H9 (cell line): Measurements from ENCODE around the gene ARID5A. TPM values are rescaled to one million over a fixed set of nuclear protein-coding genes. Genes with fewer than 3 reads are reported as not detected.

Experiments
- DNase-seq: peaks from one replicate; pipeline ENCODE4 v3.0.0-alpha.2; 2017
- H2AFZ ChIP-seq: one replicate; pipeline ENCODE4 v1.6.1; 2013; ENCODE audit warnings: mild to moderate bottlenecking, low read length, control low read depth, moderate library complexity
- H2AK5ac ChIP-seq: 2 replicates; pipeline ENCODE4 v1.6.1; 2013; ENCODE audit warnings: low read length, control low read depth, mixed read lengths; ENCODE audit not compliant: insufficient read length
- H2BK120ac ChIP-seq: one replicate; pipeline ENCODE4 v1.6.1; 2013; ENCODE audit warnings: low read depth, mild to moderate bottlenecking, low read length, control low read depth, inconsistent platforms; ENCODE audit not compliant: poor library complexity, severe bottlenecking
- H2BK12ac ChIP-seq: 2 replicates; pipeline ENCODE4 v1.6.1; 2013; ENCODE audit warnings: low read length, control low read depth, mixed read lengths, low read depth; ENCODE audit not compliant: insufficient read length
- H2BK15ac ChIP-seq: 2 replicates; pipeline ENCODE4 v1.6.1; 2013; ENCODE audit warnings: low read depth, low read length, control low read depth
- H2BK20ac ChIP-seq: one replicate; pipeline ENCODE4 v1.6.1; 2013; ENCODE audit warnings: low read depth, mild to moderate bottlenecking, low read length, control low read depth, inconsistent platforms; ENCODE audit not compliant: poor library complexity, severe bottlenecking
- H2BK5ac ChIP-seq: 2 replicates; pipeline ENCODE4 v1.6.1; 2013; ENCODE audit warnings: low read length, control low read depth, mixed read lengths; ENCODE audit not compliant: insufficient read length
- H3K14ac ChIP-seq: 2 replicates; pipeline ENCODE4 v1.6.1; 2013; ENCODE audit warnings: low read length, control low read depth; ENCODE audit not compliant: insufficient read depth
- H3K18ac ChIP-seq: 2 replicates; pipeline ENCODE4 v1.6.1; 2013; ENCODE audit warnings: low read depth, mild to moderate bottlenecking, mixed read lengths, low read length, control low read depth; ENCODE audit not compliant: insufficient read length
- H3K23ac ChIP-seq: 2 replicates; pipeline ENCODE4 v1.6.1; 2013; ENCODE audit warnings: low read length, control low read depth, mixed read lengths, low read depth; ENCODE audit not compliant: insufficient read length
- H3K23me2 ChIP-seq: 2 replicates; pipeline ENCODE4 v1.6.1; 2013; ENCODE audit warnings: low read depth, mild to moderate bottlenecking, mixed read lengths, low read length, control low read depth; ENCODE audit not compliant: insufficient read length, poor library complexity, severe bottlenecking
- H3K27ac ChIP-seq: 2 replicates; pipeline ENCODE4 v1.5.1; 2013; ENCODE audit warnings: low read length, control low read depth, mixed read lengths, low read depth; ENCODE audit not compliant: insufficient read length
- H3K27me3 ChIP-seq: 2 replicates; pipeline ENCODE4 v1.6.1; 2013; ENCODE audit warnings: low read length, control low read depth, inconsistent platforms; ENCODE audit not compliant: insufficient read depth
- H3K4ac ChIP-seq: 2 replicates; pipeline ENCODE4 v1.6.1; 2013; ENCODE audit warnings: low read depth, mild to moderate bottlenecking, control low read depth, inconsistent platforms, low read length, moderate library complexity
- H3K4me1 ChIP-seq: 2 replicates; pipeline ENCODE4 v1.6.1; 2013; ENCODE audit warnings: low read length, control low read depth, inconsistent platforms; ENCODE audit not compliant: insufficient read depth
- H3K4me2 ChIP-seq: 2 replicates; pipeline ENCODE4 v1.6.1; 2013; ENCODE audit warnings: low read length, control low read depth, mixed read lengths; ENCODE audit not compliant: insufficient read length, insufficient read depth
- H3K56ac ChIP-seq: 2 replicates; pipeline ENCODE4 v1.6.1; 2013; ENCODE audit warnings: low read depth, mild to moderate bottlenecking, mixed read lengths, low read length, control low read depth; ENCODE audit not compliant: insufficient read length
- H3K79me1 ChIP-seq: 2 replicates; pipeline ENCODE4 v1.6.1; 2013; ENCODE audit warnings: low read depth, mild to moderate bottlenecking, moderate library complexity, low read length, control low read depth, inconsistent platforms; ENCODE audit not compliant: insufficient read depth, poor library complexity, severe bottlenecking
- H3K79me2 ChIP-seq: 2 replicates; pipeline ENCODE4 v1.6.1; 2013; ENCODE audit warnings: low read length, control low read depth, inconsistent platforms; ENCODE audit not compliant: insufficient read depth
- H3K9ac ChIP-seq: 2 replicates; pipeline ENCODE4 v1.6.1; 2013; ENCODE audit warnings: low read length, control low read depth, mixed read lengths; ENCODE audit not compliant: insufficient read length; ENCODE audit errors: extremely low read depth
- H3K9me3 ChIP-seq: one replicate; pipeline ENCODE4 v1.6.1; 2013; ENCODE audit warnings: low read depth, low read length, inconsistent platforms; ENCODE audit not compliant: control insufficient read depth
- H3T11ph ChIP-seq: one replicate; pipeline ENCODE4 v1.6.1; 2013; ENCODE audit warnings: mild to moderate bottlenecking, low read length, control low read depth, inconsistent platforms
- H4K20me1 ChIP-seq: one replicate; pipeline ENCODE4 v1.6.1; 2013; ENCODE audit not compliant: control insufficient read depth, insufficient read length, insufficient read depth
- H4K5ac ChIP-seq: 2 replicates; pipeline ENCODE4 v1.6.1; 2013; ENCODE audit warnings: low read depth, mild to moderate bottlenecking, mixed read lengths, low read length, control low read depth; ENCODE audit not compliant: insufficient read length
- H4K8ac ChIP-seq: replicated peaks from 2 replicates; pipeline ENCODE4 v1.6.1; 2013; ENCODE audit warnings: low read length, control low read depth, mixed read lengths, low read depth; ENCODE audit not compliant: insufficient read length
- H4K91ac ChIP-seq: 2 replicates; pipeline ENCODE4 v1.6.1; 2013; ENCODE audit warnings: low read depth, mild to moderate bottlenecking, moderate library complexity, mixed read lengths, low read length, control low read depth; ENCODE audit not compliant: insufficient read length
- H3K27ac Mint-ChIP-seq, 3 experiments: 2 replicates in 2 of 3; 3 replicates in 1 of 3; pipeline ENCODE4 v1.8.0; 2020 to 2021; ENCODE audit warnings: mixed read lengths in 3 of 3, mild to moderate bottlenecking in 1 of 3, moderate library complexity in 1 of 3
- H3K27me3 Mint-ChIP-seq: 2 replicates; pipeline ENCODE4 v1.8.0; 2021; ENCODE audit warnings: low read depth, mild to moderate bottlenecking, moderate library complexity, mixed read lengths
- H3K36me3 Mint-ChIP-seq, 3 experiments: 2 replicates in 2 of 3; 3 replicates in 1 of 3; pipeline ENCODE4 v1.8.0; 2020 to 2021; ENCODE audit warnings: low read depth in 3 of 3, mixed read lengths in 3 of 3; ENCODE audit not compliant: insufficient read depth in 1 of 3
- H3K4me1 Mint-ChIP-seq, 2 experiments: 2 replicates each; pipeline ENCODE4 v1.8.0; 2020; ENCODE audit warnings: mixed read lengths in 2 of 2
- H3K4me3 Mint-ChIP-seq, 2 experiments: 2 replicates in 1 of 2; 3 replicates in 1 of 2; pipeline ENCODE4 v1.8.0; 2020 to 2021; ENCODE audit warnings: mild to moderate bottlenecking in 2 of 2, mixed read lengths in 2 of 2, moderate library complexity in 1 of 2
- H3K9me3 Mint-ChIP-seq, 2 experiments: 2 replicates in 1 of 2; 3 replicates in 1 of 2; pipeline ENCODE4 v1.8.0; 2020; ENCODE audit warnings: mild to moderate bottlenecking in 2 of 2, mixed read lengths in 2 of 2, moderate library complexity in 1 of 2
- WGBS: extraction: QIAGEN DNeasy Blood & Tissue Kit; methylation state at CpG from one replicate; pipeline ENCODE4 v1.1.7; 2013; ENCODE audit warnings: missing lambda C conversion rate, low lambda C conversion rate, mixed read lengths; ENCODE audit not compliant: insufficient read length; ENCODE audit errors: extremely low coverage; 5-methylcytosine and 5-hydroxymethylcytosine counted together
- total RNA-seq: library from RNA; stranded (reverse); gene quantifications from 2 replicates; pipeline ENCODE4 v1.2.1, GENCODE V29; 2021
- TF ChIP-seq, protein P1 (sequence below): fragments of 200-600 bp; sonication (generic); conservative IDR thresholded peaks from 3 replicates; pipeline ENCODE4 v1.8.0; 2021; ENCODE audit warnings: antibody characterized with exemption, mild to moderate bottlenecking

ARID5A gene
- total RNA-seq, 1 experiment from 2014 or later = 4.5 TPM

DNA sequence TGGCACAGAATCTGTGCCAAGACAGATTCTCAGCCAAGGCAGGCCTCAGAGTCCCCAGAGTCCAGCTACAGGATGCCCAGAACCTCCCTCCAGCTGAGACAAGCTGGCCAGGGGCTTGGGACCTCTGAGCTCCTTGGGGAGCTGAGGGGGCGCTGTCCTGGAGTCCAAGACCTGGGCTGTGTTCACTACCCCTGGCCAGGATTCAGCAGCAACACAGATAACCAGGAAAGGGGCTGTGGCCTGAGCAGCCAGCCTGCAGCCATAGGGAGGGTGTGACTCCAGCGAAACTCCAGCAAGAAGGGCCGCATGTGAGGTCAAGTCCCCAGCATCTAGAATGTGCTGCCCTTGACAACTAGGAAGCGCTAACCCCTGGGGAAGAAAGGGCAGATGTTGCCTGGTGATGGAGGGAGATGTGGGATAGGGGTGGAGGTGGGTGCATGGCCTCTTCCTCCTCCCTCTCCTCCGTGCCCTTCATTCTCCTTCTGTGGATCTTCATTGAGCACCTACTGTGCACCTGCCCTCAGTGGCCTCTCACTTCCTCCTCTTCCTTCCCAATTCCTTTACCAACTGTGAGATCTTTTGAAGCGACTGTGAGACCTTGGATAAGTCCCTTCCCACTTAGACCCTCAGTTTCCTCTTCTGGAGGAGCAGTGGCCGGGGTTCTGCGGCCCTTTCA, 7.7 kb upstream of the ARID5A start:
- H3T11ph ChIP-seq = no peak overlapping the region
- peaks cover 3% of the 10 kb centered on the region; the same call in 1 of the 2 replicates for H3K4me1 ChIP-seq
- H2BK20ac ChIP-seq = no peak overlapping the region
- H2AFZ ChIP-seq = no peak overlapping the region
- peaks cover 2% of the 10 kb centered on the region for H3K23me2 ChIP-seq
- no CpG with 5 or more reads among the region's 8 CpGs for WGBS
- no peak overlapping the region for H3K18ac ChIP-seq
- no peak overlapping the region for H2BK5ac ChIP-seq
- no peaks in the 10 kb centered on the region for H4K20me1 ChIP-seq
- no peak overlapping the region for H4K91ac ChIP-seq
- no peak overlapping the region for H4K8ac ChIP-seq
- no peak overlapping the region for H2BK12ac ChIP-seq
- Mint-ChIP-seq H3K9me3 (no peaks in the 10 kb centered on the region), H3K27me3 (peaks cover 70% of the 10 kb centered on the region), H3K4me3 (peak overlapping the region in 1 of 2 experiments; percentile 24; a peak in 1 of 5 replicates), H3K36me3 (no peaks in the 10 kb centered on the region), H3K27ac (no peak overlapping the region), H3K4me1 (peaks cover 15 to 29% of the 10 kb centered on the region in 2 experiments)
- no peak overlapping the region for H3K23ac ChIP-seq
- H2AK5ac ChIP-seq = no peak overlapping the region
- no peak overlapping the region for H2BK120ac ChIP-seq
- no peak overlapping the region for H3K9ac ChIP-seq
- H3K9me3 ChIP-seq = no peaks in the 10 kb centered on the region
- H3K27ac ChIP-seq = no peak overlapping the region
- H3K27me3 ChIP-seq = no peaks in the 10 kb centered on the region
- no peaks in the 10 kb centered on the region for H3K79me2 ChIP-seq
- TF ChIP-seq, protein P1, sequence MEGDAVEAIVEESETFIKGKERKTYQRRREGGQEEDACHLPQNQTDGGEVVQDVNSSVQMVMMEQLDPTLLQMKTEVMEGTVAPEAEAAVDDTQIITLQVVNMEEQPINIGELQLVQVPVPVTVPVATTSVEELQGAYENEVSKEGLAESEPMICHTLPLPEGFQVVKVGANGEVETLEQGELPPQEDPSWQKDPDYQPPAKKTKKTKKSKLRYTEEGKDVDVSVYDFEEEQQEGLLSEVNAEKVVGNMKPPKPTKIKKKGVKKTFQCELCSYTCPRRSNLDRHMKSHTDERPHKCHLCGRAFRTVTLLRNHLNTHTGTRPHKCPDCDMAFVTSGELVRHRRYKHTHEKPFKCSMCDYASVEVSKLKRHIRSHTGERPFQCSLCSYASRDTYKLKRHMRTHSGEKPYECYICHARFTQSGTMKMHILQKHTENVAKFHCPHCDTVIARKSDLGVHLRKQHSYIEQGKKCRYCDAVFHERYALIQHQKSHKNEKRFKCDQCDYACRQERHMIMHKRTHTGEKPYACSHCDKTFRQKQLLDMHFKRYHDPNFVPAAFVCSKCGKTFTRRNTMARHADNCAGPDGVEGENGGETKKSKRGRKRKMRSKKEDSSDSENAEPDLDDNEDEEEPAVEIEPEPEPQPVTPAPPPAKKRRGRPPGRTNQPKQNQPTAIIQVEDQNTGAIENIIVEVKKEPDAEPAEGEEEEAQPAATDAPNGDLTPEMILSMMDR = 0 out of 3 replicates have a peak, but pooled peaks have one; percentile 11
- no peak for DNase-seq
- H2BK15ac ChIP-seq = no peak overlapping the region
- H3K56ac ChIP-seq = no peak overlapping the region
- no peak overlapping the region for H4K5ac ChIP-seq
- H3K4ac ChIP-seq = no peak overlapping the region
- H3K14ac ChIP-seq = no peak overlapping the region
- H3K4me2 ChIP-seq = no peak overlapping the region
- H3K79me1 ChIP-seq = no peaks in the 10 kb centered on the region
